Measurements from ENCODE around the gene ATL2. TPM values are rescaled to one million over a fixed set of nuclear protein-coding genes. Genes with fewer than 3 reads are reported as not detected.
A peak's percentile ranks its signal among the peaks of the same experiment; 100 is the strongest.

Gene ATL2
- total and polyA plus RNA-seq, 2 of the 8 experiments (the other 6 are each of a cell fraction or from before 2014, with no cell fraction given) = 38.8 to 84.6 TPM

DNA sequence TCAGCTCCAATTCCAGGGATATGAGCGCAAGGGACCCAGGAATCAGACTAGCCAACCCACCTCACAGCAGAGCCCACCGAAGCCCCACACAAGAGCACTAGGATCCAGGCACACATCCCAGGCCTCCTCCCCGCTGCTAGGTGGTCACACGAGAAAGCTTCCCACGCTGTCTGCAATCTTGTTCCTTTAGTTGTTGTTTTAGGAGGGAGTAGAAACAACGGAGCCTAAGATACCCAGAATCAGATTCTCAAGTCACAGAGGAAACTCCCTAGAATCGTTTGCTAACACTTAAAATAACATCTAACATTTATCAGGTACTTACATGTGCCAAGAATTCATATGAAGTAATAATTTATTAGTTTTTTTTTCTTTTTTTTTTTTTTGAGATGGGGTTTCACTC lies 9.7 kb upstream of the ATL2 start:
- H3K18ac ChIP-seq (ENCODE audit: extremely low read depth, low read length) = no peak overlapping the region
- no peak overlapping the region for H4K91ac ChIP-seq (replicated peaks; ENCODE audit: insufficient read length, low read length)
- 93% methylated on average over 7 of the region's 7 CpGs; no CpG with 5 or more reads in 1 of the 2 experiments for WGBS, 2 experiments (ENCODE audit: extremely low coverage in 1 of 2, insufficient coverage in 1 of 2, insufficient read length in 1 of 2, insufficient replicate concordance in 2 of 2, low coverage in 1 of 2, low lambda C conversion rate in 2 of 2, missing lambda C conversion rate in 1 of 2)
- no peaks in the 10 kb centered on the region for H3K9me3 ChIP-seq (ENCODE audit: insufficient read depth in 2 of 2, low read depth in 1 of 2, low read length in 1 of 2)
- H4K8ac ChIP-seq (ENCODE audit: extremely low read depth, insufficient read depth, low read length) = no peak overlapping the region
- CTCF ChIA-PET (ENCODE audit: partially characterized antibody) = no interaction called here
- 0 out of 2 replicates have a peak overlapping the region, but pooled peaks have one; percentile 20 for H2AFZ ChIP-seq (ENCODE audit: low read length)
- H4K5ac ChIP-seq (ENCODE audit: insufficient read length, low read depth, low read length) = no peak overlapping the region
- no peak overlapping the region for H3K23ac ChIP-seq (ENCODE audit: insufficient read length)
- H3K79me1 ChIP-seq (ENCODE audit: low read depth, low read length) = no peaks in the 10 kb centered on the region
- FAIRE-seq = no peak
- no peak overlapping the region for H3K4ac ChIP-seq (replicated peaks; ENCODE audit: insufficient read length, low read depth, low read length)
- H2BK12ac ChIP-seq (ENCODE audit: low read depth, low read length) = no peak overlapping the region
- H2BK5ac ChIP-seq (ENCODE audit: low read depth, low read length) = no peak overlapping the region
- H3K79me2 ChIP-seq (ENCODE audit: control insufficient read depth in 1 of 2, insufficient read depth in 2 of 2, low read length in 2 of 2) = no peaks in the 10 kb centered on the region
- no peak overlapping the region for H3K4me2 ChIP-seq (ENCODE audit: insufficient read depth in 1 of 2, low read depth in 2 of 2, low read length in 2 of 2)
- TF ChIP-seq CBX8 (IDR thresholded peaks at IDR 0.05; ENCODE audit: borderline replicate concordance, low read depth, low read length) (no peak), E2F6 (IDR thresholded peaks at IDR 0.05) (no peak), KDM5A (IDR thresholded peaks at IDR 0.05; ENCODE audit: low read length) (no peak), POLR2AphosphoS5 (IDR thresholded peaks at IDR 0.05; ENCODE audit: low read depth, low read length) (no peak), CREB1 (IDR thresholded peaks at IDR 0.05) (no peak), BCL11A (IDR thresholded peaks at IDR 0.05; ENCODE audit: low read depth in 2 of 2, low read length in 2 of 2) (no peak), JUN (IDR thresholded peaks at IDR 0.05; ENCODE audit: low read depth, low read length) (no peak), TBP (IDR thresholded peaks at IDR 0.05; ENCODE audit: low read depth, low read length) (no peak), USF2 (IDR thresholded peaks at IDR 0.05; ENCODE audit: low read length) (no peak), KDM1A (IDR thresholded peaks at IDR 0.05; ENCODE audit: borderline replicate concordance, low read length) (no peak), JUND (IDR thresholded peaks at IDR 0.05; ENCODE audit: low read length) (no peak)
- H3K27ac ChIP-seq (ENCODE audit: low read depth, low read length) = no peak overlapping the region
- no peak overlapping the region for H3K56ac ChIP-seq (replicated peaks; ENCODE audit: insufficient read length, low read depth, low read length)
- H2AK5ac ChIP-seq (ENCODE audit: low read depth, low read length) = no peak overlapping the region
- no peaks in the 10 kb centered on the region; the same call in 1 of the 2 replicates for H3K23me2 ChIP-seq (ENCODE audit: low read depth, low read length)
- no peak overlapping the region for H2BK15ac ChIP-seq (ENCODE audit: low read length)
- DNase-seq (ENCODE audit: low read depth in 1 of 2, low spot score in 2 of 2) = no peak
- H3K27me3 ChIP-seq (replicated peaks in 1 of 4; ENCODE audit: control insufficient read depth in 3 of 4, extremely low read depth in 1 of 4, insufficient read depth in 3 of 4, low read length in 3 of 4) = no peaks in the 10 kb centered on the region
- H4K20me1 ChIP-seq (replicated peaks in 1 of 2; ENCODE audit: control insufficient read depth in 1 of 2, insufficient read depth in 2 of 2, low read length in 2 of 2) = peaks cover 0 to 2% of the 10 kb centered on the region in 2 experiments
- H2BK120ac ChIP-seq (replicated peaks; ENCODE audit: low read depth, low read length) = no peak overlapping the region
- H3K4me3 ChIP-seq (ENCODE audit: extremely low read depth in 1 of 4, insufficient read depth in 2 of 4, low read depth in 3 of 4, low read length in 4 of 4) = no peak overlapping the region
- no peak overlapping the region for H3K9ac ChIP-seq (replicated peaks in 1 of 4; ENCODE audit: extremely low read depth in 1 of 4, low read depth in 3 of 4, low read length in 3 of 4)
- POLR2A ChIA-PET (ENCODE audit: partially characterized antibody) = interaction anchor here (1.0 kb wide), 1 partner anchor 10 kb away, joined by 4 read pairs; the partner anchor contains the start of gene ATL2
- H3K36me3 ChIP-seq (ENCODE audit: control insufficient read depth in 2 of 4, insufficient read depth in 4 of 4, low read length in 3 of 4) = no peaks in the 10 kb centered on the region
- H2BK20ac ChIP-seq (ENCODE audit: low read length) = no peak overlapping the region
- no peaks in the 10 kb centered on the region; a peak in 1 of 7 replicates for H3K4me1 ChIP-seq (replicated peaks in 1 of 4; ENCODE audit: control insufficient read depth in 3 of 4, insufficient read depth in 4 of 4, low read length in 3 of 4)
- H3K14ac ChIP-seq (ENCODE audit: insufficient read length) = no peak overlapping the region

Data from H1 (cell line).